CD4-positive, alpha-beta memory T cell (primary cell): ENCODE data around the gene DNM3. TPM values are rescaled to one million over a fixed set of nuclear protein-coding genes. Genes with fewer than 3 reads are reported as not detected.

Experiments used
- CTCF ChIA-PET: fragments of 350-600 bp; sonication (Branson Sonifier 250); formaldehyde crosslinking; loops from one replicate; lab custom pipeline; 2021; ENCODE audit warnings: inconsistent platforms; ENCODE audit not compliant: partially characterized antibody; lab: Charles Lee
- POLR2A ChIA-PET: fragments of 350-600 bp; sonication (Branson Sonifier 250); formaldehyde crosslinking; loops from one replicate; lab custom pipeline; 2021; ENCODE audit not compliant: partially characterized antibody; lab: Charles Lee
- DNase-seq, 5 donors: peaks; one replicate each; pipeline versions ENCODE4 v3.0.0 to v3.0.0-alpha.2; 2020 to 2022; ENCODE audit warnings: mixed read lengths in 1 of 5
- H3K27ac ChIP-seq: one replicate; pipeline ENCODE4 v1.7.0; 2013; ENCODE audit warnings: low read depth, low read length
- H3K27me3 ChIP-seq: 2 replicates; pipeline ENCODE4 v1.7.0; 2013; ENCODE audit warnings: mild to moderate bottlenecking, low read length, moderate library complexity; ENCODE audit not compliant: insufficient read depth
- H3K36me3 ChIP-seq: 2 replicates; pipeline ENCODE4 v1.7.0; 2013; ENCODE audit warnings: mild to moderate bottlenecking, low read length, moderate library complexity; ENCODE audit not compliant: insufficient read depth
- H3K4me1 ChIP-seq: 2 replicates; pipeline ENCODE4 v1.7.0; 2013; ENCODE audit warnings: mild to moderate bottlenecking, low read length, moderate library complexity; ENCODE audit not compliant: insufficient read depth
- H3K4me3 ChIP-seq, 2 donors: one replicate each; pipeline ENCODE4 v1.7.0; 2013; ENCODE audit warnings: low read length in 2 of 2, mild to moderate bottlenecking in 1 of 2
- H3K9me3 ChIP-seq, 2 donors: one replicate each; pipeline ENCODE4 v1.7.0; 2013; ENCODE audit warnings: low read length in 2 of 2, control low read depth in 1 of 2; ENCODE audit not compliant: control insufficient read depth in 1 of 2
- H3K27ac Mint-ChIP-seq, 7 donors: one replicate each; pipeline ENCODE4 v1.8.0; 2020 to 2021; ENCODE audit warnings: mixed read lengths in 7 of 7, mild to moderate bottlenecking in 6 of 7, inconsistent platforms in 3 of 7, moderate library complexity in 3 of 7
- H3K27me3 Mint-ChIP-seq, 2 donors: one replicate each; pipeline ENCODE4 v1.8.0; 2020 to 2021; ENCODE audit warnings: mixed read lengths in 2 of 2
- H3K36me3 Mint-ChIP-seq, 2 donors: one replicate each; pipeline ENCODE4 v1.8.0; 2020 to 2021; ENCODE audit warnings: mixed read lengths in 2 of 2, inconsistent platforms in 1 of 2, mild to moderate bottlenecking in 1 of 2
- H3K4me1 Mint-ChIP-seq, 4 donors: one replicate each; pipeline ENCODE4 v1.8.0; 2020 to 2021; ENCODE audit warnings: mixed read lengths in 4 of 4, mild to moderate bottlenecking in 1 of 4
- H3K4me3 Mint-ChIP-seq, 8 donors: one replicate each; pipeline ENCODE4 v1.8.0; 2020 to 2021; ENCODE audit warnings: mixed read lengths in 8 of 8, mild to moderate bottlenecking in 7 of 8, moderate library complexity in 6 of 8, inconsistent platforms in 3 of 8
- H3K9me3 Mint-ChIP-seq, 8 donors: one replicate each; pipeline ENCODE4 v1.8.0; 2020 to 2021; ENCODE audit warnings: mixed read lengths in 8 of 8, mild to moderate bottlenecking in 5 of 8, inconsistent platforms in 3 of 8, moderate library complexity in 1 of 8
- intact Hi-C: fragments of 100-400 bp; cut with micrococcal nuclease; formaldehyde crosslinking; loops from one replicate; pipeline ENCODE4 v1.15.1; 2023
- polyA plus RNA-seq, 2 donors: library from polyadenylated mRNA; unstranded; fragments of 300-500 nt; fragmentation: Illumina TruSeq; gene quantifications; one replicate each; pipeline ENCODE4 v1.2.3, GENCODE V29; 2021
- total RNA-seq, 2 experiments: library from RNA; stranded (reverse); gene quantifications; one replicate each; pipeline ENCODE4 v1.2.3, GENCODE V29; 2021

The DNM3 gene
- total and polyA plus RNA-seq, 4 experiments from 2014 or later = 0.37 to 2.7 (median 1.4) TPM

- no peaks in the 10 kb centered on the region for H3K9me3 Mint-ChIP-seq
- H3K36me3 ChIP-seq = no peaks in the 10 kb centered on the region
- no peak overlapping the region for H3K27ac Mint-ChIP-seq
- POLR2A ChIA-PET = no interaction called here
- no peak overlapping the region for H3K4me3 Mint-ChIP-seq
- CTCF ChIA-PET = interaction anchor here (1.1 to 6.1 kb wide), 2 partner anchors 11 to 264 kb away, joined by 4 to 58 read pairs; no protein-coding TSS in a partner anchor
- no peaks in the 10 kb centered on the region for H3K36me3 Mint-ChIP-seq
- no peak overlapping the region for H3K4me3 ChIP-seq
- H3K27ac ChIP-seq = no peak overlapping the region
- peaks cover 0 to 8% (median 5%) of the 10 kb centered on the region in 4 donors for H3K4me1 Mint-ChIP-seq
- intact Hi-C loops = loop anchor here (5.0 kb wide), 1 partner anchor 245 kb away; no protein-coding TSS in a partner anchor
- no peak for DNase-seq
- H3K4me1 ChIP-seq = no peaks in the 10 kb centered on the region
- H3K27me3 Mint-ChIP-seq = no peaks in the 10 kb centered on the region
- no peaks in the 10 kb centered on the region for H3K9me3 ChIP-seq
- H3K27me3 ChIP-seq = no peaks in the 10 kb centered on the region
Observed at GRCh38 chr1:172136925-172137324, 295.6 kb downstream of the DNM3 start.

GRCh38 chr1:172137703-172138454 lies 296.6 kb downstream of the DNM3 start:
- DNase-seq = no peak
- no peak overlapping the region for H3K4me3 ChIP-seq
- no peaks in the 10 kb centered on the region for H3K36me3 ChIP-seq
- H3K27ac ChIP-seq = no peak overlapping the region
- no peaks in the 10 kb centered on the region for H3K9me3 ChIP-seq
- POLR2A ChIA-PET = no interaction called here
- Mint-ChIP-seq H3K36me3 (no peaks in the 10 kb centered on the region), H3K4me3 (no peak overlapping the region), H3K27ac (no peak overlapping the region), H3K4me1 (peaks cover 0 to 8% (median 5%) of the 10 kb centered on the region in 4 donors), H3K27me3 (no peaks in the 10 kb centered on the region), H3K9me3 (no peaks in the 10 kb centered on the region)
- no peaks in the 10 kb centered on the region for H3K27me3 ChIP-seq
- CTCF ChIA-PET = interaction anchor here (0.8 to 6.1 kb wide), 3 partner anchors 10 to 263 kb away, joined by 3 to 58 read pairs (median 4); no protein-coding TSS in a partner anchor
- intact Hi-C loops = loop anchor here (5.0 kb wide), 1 partner anchor 244 kb away; no protein-coding TSS in a partner anchor
- no peaks in the 10 kb centered on the region for H3K4me1 ChIP-seq

GRCh38 chr1:172138634-172139033 lies 297.3 kb downstream of the DNM3 start:
- Mint-ChIP-seq H3K9me3 (no peaks in the 10 kb centered on the region), H3K4me3 (no peak overlapping the region), H3K27ac (no peak overlapping the region), H3K4me1 (peaks cover 0 to 8% (median 4%) of the 10 kb centered on the region in 4 donors), H3K27me3 (no peaks in the 10 kb centered on the region), H3K36me3 (no peaks in the 10 kb centered on the region)
- ChIA-PET POLR2A (no interaction called here), CTCF (interaction anchor here (0.8 kb wide), 1 partner anchor 261 kb away, joined by 3 read pairs; no protein-coding TSS in a partner anchor)
- H3K4me3 ChIP-seq = no peak overlapping the region
- H3K9me3 ChIP-seq = no peaks in the 10 kb centered on the region
- H3K27ac ChIP-seq = no peak overlapping the region
- no peaks in the 10 kb centered on the region for H3K36me3 ChIP-seq
- no peaks in the 10 kb centered on the region for H3K27me3 ChIP-seq
- intact Hi-C loops = loop anchor here (5.0 kb wide), 1 partner anchor 244 kb away; no protein-coding TSS in a partner anchor
- H3K4me1 ChIP-seq = no peaks in the 10 kb centered on the region
- DNase-seq = no peak

- CTCF ChIA-PET = no interaction called here
Observed at GRCh38 chr1:172139196-172139595, 297.9 kb downstream of the DNM3 start.

GRCh38 chr1:172140072-172140471 lies 298.8 kb downstream of the DNM3 start:
- ChIA-PET CTCF (no interaction called here), POLR2A (no interaction called here)
- Histone ChIP-seq H3K9me3 (no peaks in the 10 kb centered on the region), H3K36me3 (no peaks in the 10 kb centered on the region), H3K27ac (no peak overlapping the region), H3K4me3 (no peak overlapping the region), H3K4me1 (no peaks in the 10 kb centered on the region), H3K27me3 (no peaks in the 10 kb centered on the region)
- H3K36me3 Mint-ChIP-seq = no peaks in the 10 kb centered on the region
- no peaks in the 10 kb centered on the region for H3K9me3 Mint-ChIP-seq
- no peak overlapping the region for H3K27ac Mint-ChIP-seq
- no peak overlapping the region for H3K4me3 Mint-ChIP-seq
- intact Hi-C loops = no loop called here
- H3K27me3 Mint-ChIP-seq = no peaks in the 10 kb centered on the region
- peaks cover 0 to 5% (median 2%) of the 10 kb centered on the region in 4 donors for H3K4me1 Mint-ChIP-seq
- no peak for DNase-seq

More at GRCh38 chr1:172139196-172139595, 297.9 kb downstream of the DNM3 start:
- no peaks in the 10 kb centered on the region for H3K27me3 Mint-ChIP-seq
- intact Hi-C loops = loop anchor here (5.0 kb wide), 1 partner anchor 243 kb away; no protein-coding TSS in a partner anchor
- no peak for DNase-seq
- no peaks in the 10 kb centered on the region for H3K9me3 Mint-ChIP-seq
- no peaks in the 10 kb centered on the region for H3K36me3 ChIP-seq
- H3K9me3 ChIP-seq = no peaks in the 10 kb centered on the region
- H3K27me3 ChIP-seq = no peaks in the 10 kb centered on the region
- POLR2A ChIA-PET = no interaction called here
- peaks cover 0 to 5% (median 2%) of the 10 kb centered on the region in 4 donors for H3K4me1 Mint-ChIP-seq
- H3K4me3 ChIP-seq = no peak overlapping the region
- H3K36me3 Mint-ChIP-seq = no peaks in the 10 kb centered on the region
- H3K4me3 Mint-ChIP-seq = no peak overlapping the region
- no peak overlapping the region for H3K27ac ChIP-seq
- H3K4me1 ChIP-seq = no peaks in the 10 kb centered on the region
- no peak overlapping the region for H3K27ac Mint-ChIP-seq

- H3K36me3 ChIP-seq = no peaks in the 10 kb centered on the region
- Mint-ChIP-seq H3K36me3 (no peaks in the 10 kb centered on the region), H3K27ac (no peak overlapping the region), H3K27me3 (no peaks in the 10 kb centered on the region), H3K9me3 (peaks cover 0 to under 1% (median 0%) of the 10 kb centered on the region in 8 donors), H3K4me3 (no peak overlapping the region), H3K4me1 (peaks cover 0 to 5% (median 4%) of the 10 kb centered on the region in 4 donors)
- POLR2A ChIA-PET = no interaction called here
- H3K9me3 ChIP-seq = no peaks in the 10 kb centered on the region
- no peak overlapping the region for H3K27ac ChIP-seq
- H3K4me1 ChIP-seq = no peaks in the 10 kb centered on the region
- H3K27me3 ChIP-seq = no peaks in the 10 kb centered on the region
- H3K4me3 ChIP-seq = no peak overlapping the region
- no peak for DNase-seq
- CTCF ChIA-PET = no interaction called here
- intact Hi-C loops = no loop called here
Observed at GRCh38 chr1:172140591-172140990, 299.3 kb downstream of the DNM3 start.

- H3K27me3 Mint-ChIP-seq = no peaks in the 10 kb centered on the region
- intact Hi-C loops = no loop called here
- H3K4me1 Mint-ChIP-seq = peaks cover 0 to 6% (median 4%) of the 10 kb centered on the region in 4 donors
- peaks cover 0 to 2% (median 0%) of the 10 kb centered on the region in 8 donors for H3K9me3 Mint-ChIP-seq
- H3K4me1 ChIP-seq = no peaks in the 10 kb centered on the region
- no peak overlapping the region for H3K4me3 ChIP-seq
- no peak for DNase-seq
- no peaks in the 10 kb centered on the region for H3K36me3 ChIP-seq
- ChIA-PET POLR2A (interaction anchor here (0.6 kb wide), 1 partner anchor 11 kb away, joined by 3 read pairs; no protein-coding TSS in a partner anchor), CTCF (no interaction called here)
- H3K36me3 Mint-ChIP-seq = no peaks in the 10 kb centered on the region
- H3K9me3 ChIP-seq = no peaks in the 10 kb centered on the region
- H3K27ac ChIP-seq = no peak overlapping the region
- H3K4me3 Mint-ChIP-seq = no peak overlapping the region
- no peaks in the 10 kb centered on the region for H3K27me3 ChIP-seq
- no peak overlapping the region for H3K27ac Mint-ChIP-seq
Observed at GRCh38 chr1:172141341-172141881, 300.1 kb downstream of the DNM3 start.
